NCI-H2029 (cell line): ENCODE measurements around the gene ST6GALNAC2.
"Not testable (repeated sequence)": the region's sequence is repeated elsewhere in the genome, so short reads cannot be mapped to it uniquely, and the experiment has no call there.

ENCODE experiments used
- DNase-seq: peaks from one replicate; lab custom pipeline; 2025; lab: John Stamatoyannopoulos, UW

The ST6GALNAC2 gene

DNA sequence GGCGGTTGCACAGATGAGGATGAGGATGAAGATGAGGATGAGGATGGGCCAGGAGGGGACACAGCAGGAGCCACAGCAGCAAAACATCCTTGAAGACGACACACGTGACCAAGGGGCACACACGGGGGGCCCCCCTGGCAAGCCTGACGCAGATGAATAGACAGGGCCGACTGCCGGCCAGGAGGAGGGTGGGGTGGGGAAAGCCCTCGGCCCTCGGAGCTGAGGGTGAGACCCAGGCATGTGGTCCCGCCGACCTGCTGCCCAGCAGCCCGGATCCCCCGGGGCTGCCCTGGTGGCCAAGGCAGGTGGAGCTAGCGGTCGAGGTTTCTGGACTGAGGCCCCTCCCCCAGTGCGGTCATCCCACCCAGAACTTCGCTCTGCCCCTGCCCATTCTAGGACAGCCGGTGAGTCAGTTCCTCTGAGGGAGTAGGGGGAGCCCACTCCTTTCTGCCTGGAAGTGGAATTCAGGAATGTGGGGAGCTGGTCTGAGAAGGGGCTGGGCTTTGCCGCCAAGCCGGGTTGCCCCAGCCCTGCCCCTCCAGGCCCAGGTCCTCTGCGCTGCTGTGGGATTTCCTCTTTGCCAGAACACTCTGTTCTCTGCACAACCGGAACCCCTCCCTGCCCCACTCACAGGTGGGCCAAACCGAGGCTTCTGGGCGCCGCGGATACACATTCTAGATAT, 58.1 kb downstream of the ST6GALNAC2 start:
- no peak for DNase-seq

DNA sequence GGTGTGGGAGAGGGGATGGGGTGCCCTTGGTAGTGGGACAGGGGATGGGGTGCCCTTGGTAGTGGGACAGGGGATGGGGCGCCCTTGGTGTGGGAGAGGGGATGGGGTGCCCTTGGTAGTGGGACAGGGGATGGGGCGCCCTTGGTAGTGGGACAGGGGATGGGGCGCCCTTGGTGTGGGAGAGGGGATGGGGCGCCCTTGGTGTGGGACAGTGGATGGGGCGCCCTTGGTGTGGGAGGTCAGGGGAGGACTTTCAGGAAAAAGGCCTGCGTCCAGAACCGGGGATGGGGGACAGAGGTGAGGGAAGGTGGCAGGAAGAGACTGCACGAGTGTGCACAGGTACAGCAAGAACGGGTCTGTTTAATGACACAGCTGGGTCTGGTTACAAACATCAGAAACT, 58.6 kb downstream of the ST6GALNAC2 start:
- not testable (repeated sequence) for DNase-seq

DNA sequence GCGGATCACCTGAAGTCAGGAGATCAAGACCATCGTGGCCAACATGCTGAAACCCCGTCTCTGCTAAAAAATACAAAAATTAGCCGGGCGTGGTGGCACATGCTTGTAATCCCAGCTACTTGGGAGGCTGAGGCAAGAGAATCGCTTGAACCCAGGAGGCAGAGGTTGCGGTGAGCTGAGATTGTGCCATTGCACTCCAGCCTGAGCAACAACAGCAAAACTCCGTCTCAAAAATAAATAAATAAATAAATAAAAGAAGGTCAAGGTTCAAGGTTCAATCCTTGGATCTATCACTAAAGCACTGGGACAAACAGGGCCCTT, 60.2 kb downstream of the ST6GALNAC2 start:
- not testable (repeated sequence) for DNase-seq

GRCh38 chr17:76524598-76525512, 60.8 kb downstream of the ST6GALNAC2 start:
- no peak for DNase-seq

DNA sequence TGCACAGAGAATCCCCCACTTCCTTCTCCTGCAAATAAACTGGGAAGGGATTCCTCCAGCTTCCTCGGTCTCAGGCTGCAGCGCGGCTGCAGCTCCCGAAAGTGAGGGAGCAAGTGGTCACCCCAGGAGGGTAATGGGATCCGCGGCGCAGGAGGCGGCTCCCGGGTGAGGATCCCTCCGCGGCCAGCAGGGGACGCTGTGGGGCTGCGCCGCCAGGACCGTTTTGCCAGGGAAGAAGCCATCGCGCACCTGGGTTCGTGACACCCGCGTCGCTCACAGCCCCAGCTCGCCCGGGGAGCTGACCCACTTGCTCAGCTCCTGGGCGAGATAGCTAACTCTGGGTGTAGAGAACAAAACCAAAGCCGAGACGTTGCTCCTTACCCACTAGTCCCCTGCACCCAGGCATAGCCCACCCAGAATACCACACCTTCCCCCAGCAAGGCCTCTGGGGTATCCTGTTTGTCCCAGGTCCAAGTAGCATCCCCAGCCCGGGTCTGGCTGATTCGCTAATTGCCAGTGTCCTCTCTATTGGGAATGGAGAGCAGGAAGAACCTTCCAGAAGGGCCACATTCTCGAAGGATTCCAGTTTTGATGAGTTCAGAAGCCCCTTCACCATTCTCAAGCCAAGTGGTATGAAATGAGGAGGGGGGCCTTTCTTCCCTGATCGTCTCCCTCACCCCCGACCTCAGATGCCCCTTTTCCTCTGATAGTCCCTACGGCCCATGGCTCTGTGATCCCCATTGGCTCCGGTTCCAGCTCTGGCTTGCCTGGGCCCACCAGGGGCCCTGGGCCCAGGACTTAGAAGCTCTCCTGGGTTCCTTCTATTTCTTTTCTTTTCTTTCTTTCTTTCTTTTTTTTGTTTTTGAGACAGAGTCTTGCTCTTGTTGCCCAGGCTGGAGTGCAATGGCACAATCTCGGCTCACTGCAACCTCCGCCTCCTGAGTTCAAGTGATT, 62.3 kb downstream of the ST6GALNAC2 start:
- DNase-seq = peak; percentile 22

DNA sequence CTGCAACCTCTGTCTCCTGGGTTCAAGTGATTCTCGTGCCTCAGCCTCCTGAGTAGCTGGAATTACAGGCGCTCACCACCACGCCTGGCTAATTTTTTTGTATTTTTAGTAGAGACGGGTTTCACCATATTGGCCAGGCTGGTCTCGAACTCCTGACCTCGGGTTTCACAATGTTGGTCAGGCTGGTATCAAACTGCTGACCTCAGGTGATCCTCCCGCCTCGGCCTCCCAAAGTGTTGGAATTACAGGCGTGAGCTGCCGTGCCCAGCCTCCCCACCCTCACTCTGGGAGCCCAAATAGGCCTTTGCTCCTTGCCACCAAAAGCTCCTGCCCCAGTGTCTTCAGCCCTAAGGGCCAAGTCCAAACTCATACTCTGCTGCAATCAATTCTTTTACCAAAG, 64.0 kb downstream of the ST6GALNAC2 start:
- not testable (repeated sequence) for DNase-seq

GRCh38 chr17:76521262-76521661, 64.4 kb downstream of the ST6GALNAC2 start:
- no peak for DNase-seq

DNA sequence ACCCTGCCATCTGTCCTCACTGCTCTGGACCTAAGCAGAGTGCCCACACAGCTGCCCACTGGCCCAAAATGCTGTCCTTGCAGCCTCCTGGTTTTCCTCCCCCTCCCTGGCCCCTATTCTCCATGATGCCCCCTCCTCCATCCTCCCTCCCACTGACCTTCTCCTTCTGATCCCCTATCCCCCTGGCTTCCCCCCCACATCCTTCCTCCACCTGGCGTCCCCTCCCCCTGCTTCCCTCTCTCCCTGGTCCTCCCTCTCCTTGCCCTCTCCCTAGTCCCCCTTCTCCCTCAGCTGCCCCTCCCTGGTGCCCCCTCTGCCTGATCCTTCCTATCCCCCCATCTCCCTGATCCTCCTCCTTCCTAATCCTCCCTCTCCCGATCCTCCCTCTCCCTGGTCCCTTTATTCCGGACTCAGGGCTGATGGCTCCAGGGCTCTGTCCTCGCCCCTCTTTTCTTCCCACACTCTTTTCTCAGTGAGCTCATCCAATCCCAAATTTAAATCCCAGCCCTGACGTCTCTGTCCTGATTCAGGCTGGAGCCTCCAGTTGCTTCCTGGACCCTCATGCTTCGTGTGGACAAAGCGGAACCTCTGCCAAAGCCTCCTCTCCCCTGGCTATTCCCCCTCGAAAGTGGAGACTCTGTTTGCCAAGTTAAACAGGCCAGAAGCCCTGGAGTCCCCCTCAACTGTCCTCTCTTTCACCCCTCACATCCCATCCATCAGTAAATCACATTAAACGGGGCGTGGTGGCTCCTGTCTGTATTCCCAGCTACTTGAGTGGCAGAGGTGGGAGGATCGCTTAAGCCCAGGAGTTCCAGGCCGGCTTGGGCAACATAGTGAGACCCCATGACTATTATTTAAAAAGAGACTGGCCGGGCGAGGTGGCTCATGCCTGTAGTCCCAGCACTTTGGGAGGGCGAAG, 66.4 kb downstream of the ST6GALNAC2 start:
- DNase-seq = no peak

DNA sequence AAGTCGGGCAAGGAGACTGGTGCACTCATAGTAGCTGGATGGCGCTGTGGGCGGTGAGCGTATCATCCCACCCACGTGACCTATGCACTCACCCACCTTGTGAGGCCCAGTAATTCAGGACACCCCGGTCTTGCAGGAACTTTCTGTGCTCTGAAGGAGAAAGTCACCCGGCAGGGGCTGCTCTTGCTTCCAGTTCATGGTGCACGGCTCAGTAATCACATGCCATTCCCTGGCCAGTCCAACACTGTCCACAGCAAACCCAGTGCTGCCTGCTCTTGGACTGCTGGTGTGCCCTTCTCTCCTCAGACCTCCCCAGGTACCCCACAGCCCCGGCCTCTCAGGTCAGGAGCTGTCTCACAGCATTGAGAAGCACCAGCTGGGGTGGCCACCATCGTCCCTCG, 68.0 kb downstream of the ST6GALNAC2 start:
- no peak for DNase-seq
